Measurements from ENCODE around the gene PIP4K2A. TPM values are rescaled to one million over a fixed set of nuclear protein-coding genes. Genes with fewer than 3 reads are reported as not detected.

The PIP4K2A gene
- total RNA-seq, 1 experiment from 2014 or later: 21.4 TPM

DNA sequence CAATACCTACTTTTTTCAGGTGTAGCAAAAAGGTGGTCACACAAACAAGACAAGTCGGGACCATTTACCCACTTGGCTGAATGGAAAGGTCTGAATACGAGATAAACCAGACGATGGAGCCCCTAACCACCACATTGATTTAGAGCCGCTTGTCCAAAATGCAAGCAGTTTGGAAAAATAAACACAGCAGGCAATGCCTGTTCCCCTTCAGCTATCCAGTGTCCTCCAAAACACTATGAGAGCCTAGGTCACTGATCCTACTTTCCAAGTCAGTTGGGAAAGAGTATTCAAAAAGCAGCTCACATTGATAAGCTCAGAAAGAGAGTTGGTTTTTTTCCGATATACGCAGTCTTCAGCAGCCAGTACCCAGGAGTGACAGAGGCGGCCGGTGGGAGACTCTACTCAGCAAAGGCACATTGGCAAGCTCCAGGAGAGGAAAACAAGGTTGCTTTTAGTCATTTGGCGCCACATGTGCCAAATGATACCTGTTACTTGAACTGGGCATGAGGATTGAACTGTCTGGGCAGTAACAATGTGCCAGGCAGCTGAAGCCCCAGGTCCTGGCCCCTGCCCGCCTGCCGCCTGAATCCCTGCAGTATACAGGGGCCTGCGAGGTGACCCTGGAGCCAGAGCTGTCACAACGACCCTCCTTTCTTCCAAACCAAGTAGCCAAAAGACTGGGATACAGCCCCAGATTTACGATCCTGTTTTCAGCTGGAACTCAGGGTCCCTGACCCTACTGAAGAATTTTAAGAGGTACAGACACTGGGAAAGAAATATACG lies 109.8 kb downstream of the PIP4K2A start:
- Histone ChIP-seq H3K4me3 (no peak overlapping the region), H3K36me3 (ENCODE audit: low read depth) (no peaks in the 10 kb centered on the region), H2AFZ (no peak overlapping the region), H3F3A (ENCODE audit: insufficient read depth, low read depth) (peaks cover 4% of the 10 kb centered on the region; the same call in 1 of the 2 replicates), H3K4me2 (no peak overlapping the region), H3K9me2 (ENCODE audit: insufficient read depth) (no peaks in the 10 kb centered on the region), H3K27ac (no peak overlapping the region), H3K27me3 (ENCODE audit: insufficient read depth, low read depth) (no peaks in the 10 kb centered on the region), H3K4me1 (replicated peaks; ENCODE audit: insufficient read depth) (peaks cover 7% of the 10 kb centered on the region), H4K20me1 (ENCODE audit: insufficient read depth) (no peaks in the 10 kb centered on the region), H3K9me3 (ENCODE audit: insufficient read depth, low read depth) (no peaks in the 10 kb centered on the region), H3K79me2 (ENCODE audit: low read depth) (no peaks in the 10 kb centered on the region)
- ChIA-PET POLR2A (ENCODE audit: unreplicated experiment) (no interaction called here), CTCF (interaction anchor here (0.6 kb wide), 1 partner anchor 39 kb away, joined by 3 read pairs; no protein-coding TSS in a partner anchor)
- TF ChIP-seq EZH2 (IDR thresholded peaks at IDR 0.05; ENCODE audit: low read depth): no peak
- TF ChIP-seq, protein P1, sequence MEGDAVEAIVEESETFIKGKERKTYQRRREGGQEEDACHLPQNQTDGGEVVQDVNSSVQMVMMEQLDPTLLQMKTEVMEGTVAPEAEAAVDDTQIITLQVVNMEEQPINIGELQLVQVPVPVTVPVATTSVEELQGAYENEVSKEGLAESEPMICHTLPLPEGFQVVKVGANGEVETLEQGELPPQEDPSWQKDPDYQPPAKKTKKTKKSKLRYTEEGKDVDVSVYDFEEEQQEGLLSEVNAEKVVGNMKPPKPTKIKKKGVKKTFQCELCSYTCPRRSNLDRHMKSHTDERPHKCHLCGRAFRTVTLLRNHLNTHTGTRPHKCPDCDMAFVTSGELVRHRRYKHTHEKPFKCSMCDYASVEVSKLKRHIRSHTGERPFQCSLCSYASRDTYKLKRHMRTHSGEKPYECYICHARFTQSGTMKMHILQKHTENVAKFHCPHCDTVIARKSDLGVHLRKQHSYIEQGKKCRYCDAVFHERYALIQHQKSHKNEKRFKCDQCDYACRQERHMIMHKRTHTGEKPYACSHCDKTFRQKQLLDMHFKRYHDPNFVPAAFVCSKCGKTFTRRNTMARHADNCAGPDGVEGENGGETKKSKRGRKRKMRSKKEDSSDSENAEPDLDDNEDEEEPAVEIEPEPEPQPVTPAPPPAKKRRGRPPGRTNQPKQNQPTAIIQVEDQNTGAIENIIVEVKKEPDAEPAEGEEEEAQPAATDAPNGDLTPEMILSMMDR (conservative IDR thresholded peaks at IDR 0.05): no peak
- intact Hi-C loops (cut with micrococcal nuclease; ENCODE audit: unreplicated experiment): loop anchor here (10.0 kb wide), 1 partner anchor 220 kb away; no protein-coding TSS in a partner anchor
- BruUV-seq (replicated peaks): no TSS peak
- DNase-seq: no peak

DNA sequence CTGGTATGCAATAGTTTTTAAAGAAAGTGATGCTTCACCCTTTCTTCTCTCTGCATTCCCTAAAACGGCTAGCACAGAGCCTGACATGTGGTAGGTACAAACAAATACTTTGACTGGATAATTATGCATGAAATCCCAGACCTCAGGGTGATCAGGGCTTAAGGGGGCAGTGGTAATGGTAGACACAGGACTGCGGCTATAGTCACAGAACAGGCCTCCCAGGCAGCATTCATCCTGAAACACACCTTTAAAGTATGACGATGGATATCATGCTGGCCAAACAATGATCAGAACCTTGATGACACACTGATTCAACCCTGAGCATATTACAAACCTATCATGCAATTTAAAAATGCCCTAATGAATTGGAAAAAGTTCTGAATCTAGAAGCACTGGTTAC lies 110.8 kb downstream of the PIP4K2A start:
- H3K4me2 ChIP-seq: no peak overlapping the region
- no peak overlapping the region for H2AFZ ChIP-seq
- H3K9me3 ChIP-seq (ENCODE audit: insufficient read depth, low read depth): no peaks in the 10 kb centered on the region
- peaks cover 8% of the 10 kb centered on the region; the same call in 1 of the 2 replicates for H3F3A ChIP-seq (ENCODE audit: insufficient read depth, low read depth)
- H3K4me1 ChIP-seq (replicated peaks; ENCODE audit: insufficient read depth): peaks cover 16% of the 10 kb centered on the region
- TF ChIP-seq, protein P1 (conservative IDR thresholded peaks at IDR 0.05): no peak
- no peak for TF ChIP-seq EZH2 (IDR thresholded peaks at IDR 0.05; ENCODE audit: low read depth)
- no peak overlapping the region for H3K4me3 ChIP-seq
- H3K79me2 ChIP-seq (ENCODE audit: low read depth): no peaks in the 10 kb centered on the region
- H3K36me3 ChIP-seq (ENCODE audit: low read depth): no peaks in the 10 kb centered on the region
- intact Hi-C loops (cut with micrococcal nuclease; ENCODE audit: unreplicated experiment): loop anchor here (10.0 kb wide), 1 partner anchor 221 kb away; no protein-coding TSS in a partner anchor
- H3K9me2 ChIP-seq (ENCODE audit: insufficient read depth): no peaks in the 10 kb centered on the region
- H3K27ac ChIP-seq: no peak overlapping the region
- DNase-seq: no peak
- H4K20me1 ChIP-seq (ENCODE audit: insufficient read depth): no peaks in the 10 kb centered on the region
- CTCF ChIA-PET: no interaction called here
- POLR2A ChIA-PET (ENCODE audit: unreplicated experiment): no interaction called here
- no peaks in the 10 kb centered on the region for H3K27me3 ChIP-seq (ENCODE audit: insufficient read depth, low read depth)
- no TSS peak for BruUV-seq (replicated peaks)

DNA sequence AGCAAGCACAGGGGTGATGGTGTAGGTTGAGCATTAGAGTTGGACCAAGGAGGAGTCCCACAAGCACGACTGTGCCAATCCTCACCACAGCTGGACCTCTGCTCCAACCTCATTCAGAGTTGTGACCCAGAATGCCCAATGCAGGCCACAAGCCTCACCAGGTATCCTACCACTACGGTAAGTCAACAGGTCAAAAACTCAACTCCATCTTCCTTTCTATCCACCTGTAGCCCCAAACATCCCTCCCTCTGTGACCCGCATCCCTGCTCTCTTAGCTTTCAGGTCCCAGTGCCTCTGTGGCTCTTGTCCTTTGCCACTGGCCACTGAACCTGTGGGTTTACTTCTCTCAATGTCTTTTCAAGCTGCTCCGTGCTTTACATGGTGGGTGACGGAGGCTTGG lies 112.8 kb downstream of the PIP4K2A start:
- CTCF ChIA-PET: no interaction called here
- Histone ChIP-seq H3K36me3 (ENCODE audit: low read depth) (no peaks in the 10 kb centered on the region), H2AFZ (no peak overlapping the region), H3K27ac (no peak overlapping the region), H4K20me1 (ENCODE audit: insufficient read depth) (no peaks in the 10 kb centered on the region), H3K4me1 (replicated peaks; ENCODE audit: insufficient read depth) (peaks cover 19% of the 10 kb centered on the region), H3K79me2 (ENCODE audit: low read depth) (no peaks in the 10 kb centered on the region), H3K9me2 (ENCODE audit: insufficient read depth) (no peaks in the 10 kb centered on the region), H3F3A (ENCODE audit: insufficient read depth, low read depth) (peaks cover 8% of the 10 kb centered on the region; the same call in 1 of the 2 replicates), H3K9me3 (ENCODE audit: insufficient read depth, low read depth) (no peaks in the 10 kb centered on the region), H3K27me3 (ENCODE audit: insufficient read depth, low read depth) (no peaks in the 10 kb centered on the region), H3K4me2 (no peak overlapping the region), H3K4me3 (no peak overlapping the region)
- TF ChIP-seq, protein P1 (conservative IDR thresholded peaks at IDR 0.05): no peak
- TF ChIP-seq EZH2 (IDR thresholded peaks at IDR 0.05; ENCODE audit: low read depth): no peak
- DNase-seq: no peak
- no TSS peak for BruUV-seq (replicated peaks)
- intact Hi-C loops (cut with micrococcal nuclease; ENCODE audit: unreplicated experiment): loop anchor here (10.0 kb wide), 1 partner anchor 223 kb away; no protein-coding TSS in a partner anchor
- POLR2A ChIA-PET (ENCODE audit: unreplicated experiment): no interaction called here
